Measurements from ENCODE around the gene COPS7B.

GRCh38 chr2:231856959-231857358 is 70.7 kb downstream of the COPS7B start:
- TF ChIP-seq, protein P1, sequence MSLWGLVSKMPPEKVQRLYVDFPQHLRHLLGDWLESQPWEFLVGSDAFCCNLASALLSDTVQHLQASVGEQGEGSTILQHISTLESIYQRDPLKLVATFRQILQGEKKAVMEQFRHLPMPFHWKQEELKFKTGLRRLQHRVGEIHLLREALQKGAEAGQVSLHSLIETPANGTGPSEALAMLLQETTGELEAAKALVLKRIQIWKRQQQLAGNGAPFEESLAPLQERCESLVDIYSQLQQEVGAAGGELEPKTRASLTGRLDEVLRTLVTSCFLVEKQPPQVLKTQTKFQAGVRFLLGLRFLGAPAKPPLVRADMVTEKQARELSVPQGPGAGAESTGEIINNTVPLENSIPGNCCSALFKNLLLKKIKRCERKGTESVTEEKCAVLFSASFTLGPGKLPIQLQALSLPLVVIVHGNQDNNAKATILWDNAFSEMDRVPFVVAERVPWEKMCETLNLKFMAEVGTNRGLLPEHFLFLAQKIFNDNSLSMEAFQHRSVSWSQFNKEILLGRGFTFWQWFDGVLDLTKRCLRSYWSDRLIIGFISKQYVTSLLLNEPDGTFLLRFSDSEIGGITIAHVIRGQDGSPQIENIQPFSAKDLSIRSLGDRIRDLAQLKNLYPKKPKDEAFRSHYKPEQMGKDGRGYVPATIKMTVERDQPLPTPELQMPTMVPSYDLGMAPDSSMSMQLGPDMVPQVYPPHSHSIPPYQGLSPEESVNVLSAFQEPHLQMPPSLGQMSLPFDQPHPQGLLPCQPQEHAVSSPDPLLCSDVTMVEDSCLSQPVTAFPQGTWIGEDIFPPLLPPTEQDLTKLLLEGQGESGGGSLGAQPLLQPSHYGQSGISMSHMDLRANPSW (CRISPR knock-in tag; conservative IDR thresholded peaks at IDR 0.05; ENCODE audit: low read depth) = no peak
- TF ChIP-seq MYBL2 (CRISPR knock-in tag; IDR thresholded peaks at IDR 0.05) = no peak
- no peak for TF ChIP-seq RELA (CRISPR knock-in tag; IDR thresholded peaks at IDR 0.05; ENCODE audit: borderline replicate concordance)
- TF ChIP-seq, protein P2, sequence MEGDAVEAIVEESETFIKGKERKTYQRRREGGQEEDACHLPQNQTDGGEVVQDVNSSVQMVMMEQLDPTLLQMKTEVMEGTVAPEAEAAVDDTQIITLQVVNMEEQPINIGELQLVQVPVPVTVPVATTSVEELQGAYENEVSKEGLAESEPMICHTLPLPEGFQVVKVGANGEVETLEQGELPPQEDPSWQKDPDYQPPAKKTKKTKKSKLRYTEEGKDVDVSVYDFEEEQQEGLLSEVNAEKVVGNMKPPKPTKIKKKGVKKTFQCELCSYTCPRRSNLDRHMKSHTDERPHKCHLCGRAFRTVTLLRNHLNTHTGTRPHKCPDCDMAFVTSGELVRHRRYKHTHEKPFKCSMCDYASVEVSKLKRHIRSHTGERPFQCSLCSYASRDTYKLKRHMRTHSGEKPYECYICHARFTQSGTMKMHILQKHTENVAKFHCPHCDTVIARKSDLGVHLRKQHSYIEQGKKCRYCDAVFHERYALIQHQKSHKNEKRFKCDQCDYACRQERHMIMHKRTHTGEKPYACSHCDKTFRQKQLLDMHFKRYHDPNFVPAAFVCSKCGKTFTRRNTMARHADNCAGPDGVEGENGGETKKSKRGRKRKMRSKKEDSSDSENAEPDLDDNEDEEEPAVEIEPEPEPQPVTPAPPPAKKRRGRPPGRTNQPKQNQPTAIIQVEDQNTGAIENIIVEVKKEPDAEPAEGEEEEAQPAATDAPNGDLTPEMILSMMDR (IDR thresholded peaks at IDR 0.05) = no peak

Data from WTC11 (cell line).